HEK293T (cell line): Measurements from ENCODE around the gene MADCAM1.

Experiments used
- BHLHE40 ChIP-seq: fragments of 450-650 bp; IDR thresholded peaks from 2 replicates; pipeline ENCODE4 v1.6.1; 2016; ENCODE audit warnings: mild to moderate bottlenecking, moderate library complexity, borderline replicate concordance
- ELF4 ChIP-seq: fragments of 450-650 bp; IDR thresholded peaks from 2 replicates; pipeline ENCODE4 v1.6.1; 2017; ENCODE audit warnings: antibody characterized with exemption
- SP1 ChIP-seq: fragments of 450-650 bp; IDR thresholded peaks from 2 replicates; pipeline ENCODE4 v1.6.1; 2017
- TARDBP ChIP-seq: fragments of 450-650 bp; IDR thresholded peaks from 2 replicates; pipeline ENCODE4 v1.6.1; 2016

DNA sequence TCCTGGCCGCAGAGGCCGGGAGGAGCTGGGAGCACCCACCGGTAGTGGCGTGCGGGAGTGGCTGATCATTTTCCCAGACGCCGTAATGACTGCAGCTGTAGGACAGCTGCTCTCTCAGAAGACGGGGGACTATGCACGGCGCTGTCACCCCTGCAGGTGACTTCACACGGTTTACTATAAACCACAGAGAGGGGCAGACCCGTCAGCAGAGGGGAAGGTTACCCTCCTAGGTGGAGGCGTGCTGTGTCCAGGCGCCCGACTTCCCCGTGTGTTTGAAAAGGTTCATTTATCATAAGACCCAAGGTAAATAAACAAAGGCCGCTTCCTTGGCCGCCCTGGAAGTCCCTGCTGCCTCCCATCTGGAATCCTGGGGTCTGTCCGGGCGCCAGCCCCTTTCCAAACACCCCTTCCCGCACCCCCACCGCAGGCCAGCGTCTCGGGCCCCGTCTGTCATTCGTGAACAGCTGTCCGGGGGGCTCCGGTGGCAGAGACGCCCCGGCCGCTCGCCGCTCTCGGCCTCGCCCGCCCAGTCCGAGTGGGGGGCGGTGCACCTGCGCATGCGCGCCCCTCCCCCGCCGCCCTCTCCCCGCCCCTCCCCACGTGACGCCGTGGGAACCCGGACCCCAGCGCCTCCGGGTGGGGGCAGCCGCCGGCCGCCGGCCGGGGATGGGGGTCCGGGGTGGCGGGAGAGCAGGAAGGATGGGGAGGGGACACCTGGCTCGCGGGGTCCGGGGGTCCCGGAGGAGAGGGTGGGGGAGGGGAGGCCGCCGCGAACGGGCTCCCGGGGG lies 36.4 kb upstream of the MADCAM1 start:
- TF ChIP-seq TARDBP (no peak), BHLHE40 (no peak), ELF4 (no peak), SP1 (no peak)
